Caco-2 (cell line): ENCODE data around the gene FGF22. TPM values are rescaled to one million over a fixed set of nuclear protein-coding genes. Genes with fewer than 3 reads are reported as not detected.

Experiments
- BruUV-seq: library from RNA; stranded (reverse); fragments of 400-500 nt; replicated peaks from 2 replicates; lab custom pipeline; 2021; lab: Mats Ljungman, UMichigan
- CTCF ChIA-PET: fragments of 300-600 bp; sonication (Branson Sonifier 250); formaldehyde crosslinking; loops from one replicate; lab custom pipeline; 2022; ENCODE audit warnings: antibody characterized with exemption; lab: Charles Lee
- POLR2A ChIA-PET: fragments of 300-600 bp; sonication (Branson Sonifier 250); formaldehyde crosslinking; loops from one replicate; lab custom pipeline; 2022; ENCODE audit warnings: antibody characterized with exemption; lab: Charles Lee
- DNase-seq, 2 experiments: peaks; one replicate each; pipeline versions ENCODE4 v3.0.0 to v3.0.0-alpha.2; 2020 to 2022
- H3K27me3 ChIP-seq: replicated peaks from 2 replicates; pipeline ENCODE4 v1.6.0; 2011; ENCODE audit warnings: low read length; ENCODE audit not compliant: control insufficient read depth, insufficient read depth
- H3K36me3 ChIP-seq: 2 replicates; pipeline ENCODE4 v1.5.1; 2011; ENCODE audit warnings: low read length; ENCODE audit not compliant: control insufficient read depth, insufficient read depth
- H3K4me1 ChIP-seq: fragments of 250-450 bp; sonication (Bioruptor Pico); 2 replicates; pipeline ENCODE4 v1.5.1; 2020; ENCODE audit warnings: mild to moderate bottlenecking
- H3K4me3 ChIP-seq: 2 replicates; pipeline ENCODE4 v1.5.1; 2011; ENCODE audit warnings: low read depth, mild to moderate bottlenecking, control low read depth, low read length
- H3K9me3 ChIP-seq: fragments of 250-450 bp; sonication (Bioruptor Pico); 2 replicates; pipeline ENCODE4 v1.5.1; 2020; ENCODE audit warnings: mild to moderate bottlenecking, moderate library complexity
- H3K27ac Mint-ChIP-seq: one replicate; pipeline ENCODE4 v1.8.0; 2022; ENCODE audit warnings: mixed read lengths; ENCODE audit not compliant: unreplicated experiment
- H3K27me3 Mint-ChIP-seq: one replicate; pipeline ENCODE4 v1.8.0; 2022; ENCODE audit warnings: mixed read lengths; ENCODE audit not compliant: insufficient read depth, unreplicated experiment
- H3K36me3 Mint-ChIP-seq: one replicate; pipeline ENCODE4 v1.8.0; 2022; ENCODE audit warnings: mild to moderate bottlenecking, mixed read lengths; ENCODE audit not compliant: insufficient read depth, unreplicated experiment
- H3K4me1 Mint-ChIP-seq: one replicate; pipeline ENCODE4 v1.8.0; 2022; ENCODE audit warnings: low read depth, mixed read lengths; ENCODE audit not compliant: unreplicated experiment
- H3K4me3 Mint-ChIP-seq: one replicate; pipeline ENCODE4 v1.8.0; 2022; ENCODE audit warnings: mild to moderate bottlenecking, moderate library complexity, mixed read lengths; ENCODE audit not compliant: unreplicated experiment
- H3K9me3 Mint-ChIP-seq: one replicate; pipeline ENCODE4 v1.8.0; 2022; ENCODE audit warnings: mixed read lengths; ENCODE audit not compliant: unreplicated experiment
- CTCF ChIP-seq, 2 experiments: fragments of 200-600 bp in 1 of 2; IDR thresholded peaks; 1 replicate in 1 of 2; 2 replicates in 1 of 2; pipeline versions ENCODE4 v1.5.1 to v1.8.0; 2011 to 2022; ENCODE audit warnings: antibody characterized with exemption in 1 of 2, control low read depth in 1 of 2, inconsistent platforms in 1 of 2, low read depth in 1 of 2, low read length in 1 of 2, mild to moderate bottlenecking in 1 of 2, moderate library complexity in 1 of 2; ENCODE audit not compliant: insufficient read depth in 1 of 2, severe bottlenecking in 1 of 2, unreplicated experiment in 1 of 2
- intact Hi-C: fragments of 100-400 bp; cut with micrococcal nuclease; formaldehyde crosslinking; loops from one replicate; pipeline ENCODE4 v1.10.0; 2022; ENCODE audit not compliant: unreplicated experiment
- total RNA-seq: library from RNA; stranded (reverse); gene quantifications from 2 replicates; pipeline ENCODE4 v1.2.3, GENCODE V29; 2022

Gene FGF22
- total RNA-seq, 1 experiment from 2014 or later: 0.68 TPM

- peaks cover 44% of the 10 kb centered on the region for H3K36me3 Mint-ChIP-seq
- H3K4me3 Mint-ChIP-seq: no peak overlapping the region
- TF ChIP-seq CTCF (IDR thresholded peaks at IDR 0.05; ENCODE audit: insufficient read depth in 1 of 2, low read depth in 1 of 2, low read length in 1 of 2, severe bottlenecking in 1 of 2, unreplicated experiment in 1 of 2): no peak
- Histone ChIP-seq H3K27me3 (no peaks in the 10 kb centered on the region), H3K36me3 (no peaks in the 10 kb centered on the region), H3K9me3 (no peaks in the 10 kb centered on the region), H3K4me1 (no peaks in the 10 kb centered on the region), H3K4me3 (no peak overlapping the region)
- POLR2A ChIA-PET: no interaction called here
- intact Hi-C loops: no loop called here
- DNase-seq: no peak
- H3K9me3 Mint-ChIP-seq: no peaks in the 10 kb centered on the region
- no peaks in the 10 kb centered on the region for H3K4me1 Mint-ChIP-seq
- CTCF ChIA-PET: no interaction called here
- no peak overlapping the region for H3K27ac Mint-ChIP-seq
- H3K27me3 Mint-ChIP-seq: no peaks in the 10 kb centered on the region
- BruUV-seq: TSS peak; percentile 68
Measured at GRCh38 chr19:647566-648284, 8.0 kb downstream of the FGF22 start.

GRCh38 chr19:648305-648704 lies 8.6 kb downstream of the FGF22 start:
- H3K36me3 ChIP-seq: no peaks in the 10 kb centered on the region; the same call in 1 of the 2 replicates
- no peak overlapping the region for H3K4me3 ChIP-seq
- H3K9me3 ChIP-seq: no peaks in the 10 kb centered on the region
- POLR2A ChIA-PET: no interaction called here
- H3K27me3 Mint-ChIP-seq: no peaks in the 10 kb centered on the region
- H3K4me3 Mint-ChIP-seq: no peak overlapping the region
- intact Hi-C loops: no loop called here
- BruUV-seq: no TSS peak
- CTCF ChIA-PET: no interaction called here
- H3K9me3 Mint-ChIP-seq: no peaks in the 10 kb centered on the region
- peaks cover 44% of the 10 kb centered on the region for H3K36me3 Mint-ChIP-seq
- no peak for TF ChIP-seq CTCF (IDR thresholded peaks at IDR 0.05; ENCODE audit: insufficient read depth in 1 of 2, low read depth in 1 of 2, low read length in 1 of 2, severe bottlenecking in 1 of 2, unreplicated experiment in 1 of 2)
- no peaks in the 10 kb centered on the region for H3K4me1 Mint-ChIP-seq
- no peaks in the 10 kb centered on the region for H3K27me3 ChIP-seq
- no peak overlapping the region for H3K27ac Mint-ChIP-seq
- H3K4me1 ChIP-seq: no peaks in the 10 kb centered on the region
- DNase-seq: no peak

GRCh38 chr19:648904-649801 lies 9.5 kb downstream of the FGF22 start:
- intact Hi-C loops: no loop called here

More at GRCh38 chr19:648904-649801, 9.5 kb downstream of the FGF22 start:
- Mint-ChIP-seq H3K4me1 (no peaks in the 10 kb centered on the region), H3K36me3 (peaks cover 53% of the 10 kb centered on the region), H3K27ac (no peak overlapping the region), H3K27me3 (no peaks in the 10 kb centered on the region), H3K4me3 (no peak overlapping the region), H3K9me3 (no peaks in the 10 kb centered on the region)
- ChIA-PET CTCF (no interaction called here), POLR2A (no interaction called here)
- Histone ChIP-seq H3K9me3 (no peaks in the 10 kb centered on the region), H3K4me1 (no peaks in the 10 kb centered on the region), H3K36me3 (no peaks in the 10 kb centered on the region; the same call in 1 of the 2 replicates), H3K27me3 (no peaks in the 10 kb centered on the region), H3K4me3 (no peak overlapping the region)
- no peak for DNase-seq
- BruUV-seq: no TSS peak
- no peak for TF ChIP-seq CTCF (IDR thresholded peaks at IDR 0.05; ENCODE audit: insufficient read depth in 1 of 2, low read depth in 1 of 2, low read length in 1 of 2, severe bottlenecking in 1 of 2, unreplicated experiment in 1 of 2)
